Effector memory CD4-positive, alpha-beta T cell (primary cell): ENCODE results near the gene NPAS1.
"Not testable (repeated sequence)": the region's sequence is repeated elsewhere in the genome, so short reads cannot be mapped to it uniquely, and the experiment has no call there.

Experiments
- DNase-seq, 3 donors: peaks; one replicate each; pipeline ENCODE4 v3.0.0-alpha.2; 2020
- H3K27ac ChIP-seq: 2 replicates; pipeline ENCODE4 v1.7.0; 2013; ENCODE audit warnings: mild to moderate bottlenecking, low read length, moderate library complexity; ENCODE audit not compliant: insufficient read depth, poor library complexity, severe bottlenecking
- H3K27me3 ChIP-seq: replicated peaks from 2 replicates; pipeline ENCODE4 v1.7.0; 2013; ENCODE audit warnings: mild to moderate bottlenecking, low read length; ENCODE audit not compliant: insufficient read depth, control insufficient read depth, poor library complexity, severe bottlenecking
- H3K36me3 ChIP-seq: 2 replicates; pipeline ENCODE4 v1.7.0; 2013; ENCODE audit warnings: mild to moderate bottlenecking, low read length, moderate library complexity; ENCODE audit not compliant: control insufficient read depth, insufficient read depth
- H3K4me1 ChIP-seq: 2 replicates; pipeline ENCODE4 v1.7.0; 2013; ENCODE audit warnings: low read length, mild to moderate bottlenecking; ENCODE audit not compliant: control insufficient read depth, insufficient read depth, poor library complexity, severe bottlenecking
- H3K4me3 ChIP-seq: 2 replicates; pipeline ENCODE4 v1.7.0; 2013; ENCODE audit warnings: low read length, low read depth, mild to moderate bottlenecking; ENCODE audit not compliant: insufficient read depth, poor library complexity, severe bottlenecking
- H3K9me3 ChIP-seq: 2 replicates; pipeline ENCODE4 v1.7.0; 2013; ENCODE audit warnings: mild to moderate bottlenecking, low read length, moderate library complexity; ENCODE audit not compliant: control insufficient read depth

Gene NPAS1

DNA sequence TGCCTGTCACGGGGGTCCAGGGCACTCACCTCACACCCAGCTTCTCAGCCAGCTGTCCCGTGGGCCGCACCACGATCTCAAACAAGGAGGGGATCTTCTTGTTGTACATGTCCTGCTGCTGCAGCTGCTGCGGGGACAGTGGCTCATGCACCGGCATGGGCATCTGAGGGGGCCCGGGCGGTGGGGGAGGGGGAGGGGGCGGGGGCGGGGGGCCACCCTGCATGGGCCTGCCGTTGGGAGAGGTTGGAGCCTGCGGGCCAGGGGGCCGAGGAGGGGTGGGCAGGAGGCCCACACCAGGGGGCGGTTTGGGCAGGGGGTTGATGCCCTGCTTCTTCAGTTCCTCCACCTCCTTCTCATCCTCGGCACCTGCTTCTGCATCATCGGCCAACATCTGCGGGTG lies 52.7 kb downstream of the NPAS1 start:
- H3K4me3 ChIP-seq: no peak overlapping the region
- no peaks in the 10 kb centered on the region for H3K9me3 ChIP-seq
- no peaks in the 10 kb centered on the region for H3K27me3 ChIP-seq
- DNase-seq: no peak
- H3K36me3 ChIP-seq: peaks cover 77% of the 10 kb centered on the region
- H3K4me1 ChIP-seq: no peaks in the 10 kb centered on the region
- no peak overlapping the region for H3K27ac ChIP-seq

DNA sequence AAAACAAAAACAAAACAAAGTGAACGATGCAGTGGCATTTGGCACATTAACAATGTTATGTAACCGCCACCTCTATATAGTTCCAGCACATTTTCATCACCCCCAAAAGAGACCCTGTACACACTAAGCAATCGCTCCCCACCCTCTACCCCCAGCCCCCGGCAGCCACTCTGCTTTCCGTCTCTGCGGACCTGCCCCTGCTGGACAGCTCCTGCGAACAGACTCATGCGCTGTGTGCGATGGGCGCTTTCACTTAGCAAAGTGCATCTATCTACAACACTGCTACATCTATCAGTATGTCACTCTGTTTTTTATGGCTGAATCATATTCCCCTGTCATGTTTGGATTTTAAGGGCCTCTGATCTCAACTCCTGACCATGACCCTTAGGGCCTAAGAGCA lies 53.9 kb downstream of the NPAS1 start:
- H3K36me3 ChIP-seq: peaks cover 67% of the 10 kb centered on the region
- H3K4me3 ChIP-seq: no peak overlapping the region
- H3K4me1 ChIP-seq: no peaks in the 10 kb centered on the region
- no peaks in the 10 kb centered on the region for H3K9me3 ChIP-seq
- DNase-seq: no peak
- H3K27ac ChIP-seq: no peak overlapping the region
- no peaks in the 10 kb centered on the region for H3K27me3 ChIP-seq

DNA sequence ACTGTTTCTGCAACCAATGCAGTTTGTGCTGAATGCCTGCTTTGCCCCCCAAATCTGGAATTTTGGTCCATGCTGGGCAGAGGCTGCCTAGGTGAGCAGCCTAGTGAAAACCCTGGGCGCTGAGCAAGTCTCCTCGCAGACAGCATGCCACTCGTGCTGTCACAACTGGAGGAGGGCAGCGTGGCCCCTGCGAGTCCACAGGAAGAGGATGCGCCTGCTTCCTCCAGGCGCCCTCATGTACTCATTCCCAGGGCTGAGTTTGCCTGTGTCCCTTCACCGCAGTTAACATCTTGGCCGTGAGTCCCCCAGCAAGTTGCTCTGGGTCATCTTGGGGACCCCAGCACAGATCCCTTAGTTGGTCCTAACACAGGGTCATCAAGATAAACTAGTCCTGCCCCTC lies 55.0 kb downstream of the NPAS1 start:
- Histone ChIP-seq H3K27ac (no peak overlapping the region), H3K4me1 (no peaks in the 10 kb centered on the region), H3K27me3 (no peaks in the 10 kb centered on the region), H3K9me3 (no peaks in the 10 kb centered on the region), H3K36me3 (peaks cover 57% of the 10 kb centered on the region), H3K4me3 (no peak overlapping the region)
- DNase-seq: no peak

DNA sequence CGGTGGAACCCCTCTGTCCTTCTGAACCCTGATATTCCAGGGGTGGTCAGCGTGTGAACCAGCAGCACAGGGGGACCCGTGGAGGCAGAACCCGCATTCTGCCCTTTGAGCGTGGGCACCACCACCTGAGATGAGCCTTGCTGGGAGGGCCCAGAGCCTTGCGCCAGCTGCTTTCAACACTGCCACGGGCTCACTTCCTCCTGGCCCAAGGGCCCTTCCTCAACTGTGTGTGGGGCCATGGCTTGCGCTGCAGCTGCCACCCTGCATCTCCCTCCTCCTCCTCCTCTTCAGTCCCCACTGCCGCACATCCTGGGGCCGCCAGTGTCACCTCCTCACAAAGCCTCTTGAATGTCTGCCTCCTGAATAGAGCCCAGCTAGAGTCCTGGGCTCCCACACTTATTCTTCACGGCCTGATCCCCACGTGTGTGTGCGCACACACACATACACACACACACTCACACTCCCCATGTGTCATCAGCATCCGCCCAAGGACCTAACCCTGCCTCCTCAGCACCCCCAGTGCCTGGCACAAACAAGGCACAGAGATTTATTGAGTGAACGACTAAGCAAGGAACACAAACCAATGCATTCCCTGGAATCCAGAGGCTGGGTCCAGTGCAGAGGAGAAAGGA lies 55.7 kb downstream of the NPAS1 start:
- H3K4me3 ChIP-seq: no peak overlapping the region
- no peaks in the 10 kb centered on the region for H3K27me3 ChIP-seq
- no peaks in the 10 kb centered on the region for H3K9me3 ChIP-seq
- DNase-seq: no peak
- peaks cover 50% of the 10 kb centered on the region for H3K36me3 ChIP-seq
- H3K27ac ChIP-seq: no peak overlapping the region
- H3K4me1 ChIP-seq: no peaks in the 10 kb centered on the region

DNA sequence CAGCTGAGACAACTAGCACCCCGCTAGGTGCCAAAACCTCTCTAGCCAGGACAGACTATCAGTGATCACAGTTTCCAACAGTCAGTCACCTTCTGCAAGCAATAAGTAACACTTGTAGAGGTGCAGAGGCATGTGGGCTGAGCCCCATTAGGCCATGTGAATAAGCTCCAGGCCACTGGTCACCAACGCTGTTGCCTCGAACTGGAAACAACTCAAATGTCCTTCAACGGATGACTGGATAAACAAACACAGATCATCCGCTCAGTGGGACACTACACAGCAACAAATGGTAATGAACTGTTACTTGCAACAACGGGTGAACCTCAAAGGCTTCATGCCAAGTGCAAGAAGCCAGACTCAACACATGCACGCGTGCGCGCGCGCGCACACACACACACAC lies 56.3 kb downstream of the NPAS1 start:
- Histone ChIP-seq H3K36me3 (peaks cover 49% of the 10 kb centered on the region), H3K27me3 (no peaks in the 10 kb centered on the region), H3K4me1 (no peaks in the 10 kb centered on the region), H3K27ac (no peak overlapping the region), H3K9me3 (no peaks in the 10 kb centered on the region), H3K4me3 (no peak overlapping the region)
- DNase-seq: no peak

DNA sequence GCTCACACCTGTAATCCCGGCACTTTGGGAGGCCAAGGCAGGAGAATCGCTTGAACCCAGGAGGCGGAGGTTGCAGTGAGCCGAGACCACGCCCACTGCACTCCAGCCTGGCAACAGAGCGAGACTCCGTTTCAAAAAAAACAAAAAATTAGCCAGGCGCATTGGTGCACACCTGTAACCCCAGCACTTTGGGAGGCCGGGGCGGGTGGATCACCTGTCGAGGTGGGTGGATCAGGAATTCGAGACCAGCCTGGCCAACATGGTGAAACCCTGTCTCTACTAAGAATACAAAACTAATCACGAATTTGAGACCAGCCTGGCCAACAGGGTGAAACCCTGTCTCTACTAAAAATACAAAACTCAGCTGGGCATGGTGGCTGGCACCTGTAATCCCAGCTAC lies 58.7 kb downstream of the NPAS1 start:
- peaks cover 52% of the 10 kb centered on the region for H3K36me3 ChIP-seq
- not testable (repeated sequence) for H3K4me3 ChIP-seq, H3K4me1 ChIP-seq, DNase-seq, H3K27me3 ChIP-seq, H3K9me3 ChIP-seq, H3K27ac ChIP-seq

DNA sequence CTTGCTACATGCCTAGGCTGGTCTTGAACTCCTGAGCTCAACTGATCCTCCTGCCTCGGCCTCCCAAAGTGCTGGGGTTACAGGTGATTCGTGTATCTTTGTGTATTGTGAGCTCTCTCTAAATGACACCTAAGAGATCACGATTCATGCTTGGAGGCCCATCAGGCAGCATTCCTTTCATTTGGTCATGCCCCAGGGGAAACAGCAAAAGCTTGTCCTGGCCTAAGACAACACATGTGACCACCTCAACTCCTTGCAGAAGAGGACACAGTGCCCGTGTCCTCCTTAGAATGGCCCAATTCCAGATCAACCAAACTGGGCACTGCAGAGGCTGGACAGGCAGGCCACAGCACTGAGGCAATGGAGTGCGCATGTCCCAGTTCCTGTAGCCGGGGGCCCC lies 61.5 kb downstream of the NPAS1 start:
- H3K36me3 ChIP-seq: peaks cover 56% of the 10 kb centered on the region
- no peak overlapping the region for H3K27ac ChIP-seq
- no peak for DNase-seq
- no peaks in the 10 kb centered on the region for H3K9me3 ChIP-seq
- H3K4me1 ChIP-seq: no peaks in the 10 kb centered on the region
- H3K27me3 ChIP-seq: no peaks in the 10 kb centered on the region
- no peak overlapping the region for H3K4me3 ChIP-seq

DNA sequence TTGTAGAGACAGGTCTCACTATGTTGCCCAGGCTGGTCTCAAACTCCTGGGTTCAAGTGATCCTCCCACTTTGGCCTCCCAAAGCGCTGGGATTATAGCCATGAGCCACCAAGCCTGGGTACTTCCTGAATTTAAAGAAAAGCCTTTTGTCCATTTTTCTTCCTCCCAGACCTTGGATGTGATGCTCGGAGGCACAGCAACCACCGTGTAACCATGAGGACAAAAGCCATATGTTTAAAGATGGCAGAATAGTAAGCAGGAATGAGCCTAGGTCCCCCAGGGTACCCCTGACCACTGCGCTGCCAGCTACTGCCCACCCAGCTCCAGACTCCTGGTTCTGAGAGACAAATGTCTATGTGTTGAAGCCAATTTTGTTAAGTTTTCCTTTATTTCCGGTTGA lies 62.9 kb downstream of the NPAS1 start:
- Histone ChIP-seq H3K9me3 (no peaks in the 10 kb centered on the region), H3K36me3 (peaks cover 63% of the 10 kb centered on the region), H3K27me3 (no peaks in the 10 kb centered on the region)

DNA sequence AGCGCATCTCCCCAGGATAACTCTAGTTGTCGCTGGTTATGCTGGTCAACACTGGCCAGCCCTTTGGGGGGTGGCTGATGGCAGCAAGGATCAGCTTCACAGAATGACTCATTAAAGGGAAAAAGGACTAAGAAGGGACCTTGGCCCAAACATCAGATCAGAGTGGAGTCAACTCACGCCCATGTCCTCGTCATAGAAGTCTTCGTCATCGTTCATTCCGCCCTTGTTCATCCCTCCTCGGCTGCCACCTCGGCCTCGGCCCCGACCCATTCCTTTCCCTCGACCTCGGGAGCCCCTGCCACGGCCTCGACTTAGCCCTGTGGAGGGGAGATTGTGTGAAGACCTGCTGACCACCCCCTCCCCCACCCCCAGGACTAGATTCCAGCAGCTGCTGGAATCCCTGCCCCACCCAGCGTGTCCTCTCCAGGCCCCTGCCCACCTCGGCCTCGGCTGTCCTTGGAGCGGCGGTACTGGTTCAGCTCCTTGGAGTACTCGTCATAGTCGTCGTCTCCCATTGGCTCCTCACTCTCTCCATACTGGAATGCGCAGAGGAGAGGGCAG lies 65.3 kb downstream of the NPAS1 start:
- H3K36me3 ChIP-seq: peaks cover 80% of the 10 kb centered on the region
- H3K27ac ChIP-seq: no peak overlapping the region
- no peaks in the 10 kb centered on the region for H3K27me3 ChIP-seq
- H3K9me3 ChIP-seq: no peaks in the 10 kb centered on the region
- DNase-seq: no peak
- no peaks in the 10 kb centered on the region for H3K4me1 ChIP-seq
- H3K4me3 ChIP-seq: no peak overlapping the region

More for the DNA sequence above, 62.9 kb downstream of the NPAS1 start:
- Histone ChIP-seq H3K27ac (no peak overlapping the region), H3K4me1 (no peaks in the 10 kb centered on the region), H3K4me3 (no peak overlapping the region)
- DNase-seq: no peak

DNA sequence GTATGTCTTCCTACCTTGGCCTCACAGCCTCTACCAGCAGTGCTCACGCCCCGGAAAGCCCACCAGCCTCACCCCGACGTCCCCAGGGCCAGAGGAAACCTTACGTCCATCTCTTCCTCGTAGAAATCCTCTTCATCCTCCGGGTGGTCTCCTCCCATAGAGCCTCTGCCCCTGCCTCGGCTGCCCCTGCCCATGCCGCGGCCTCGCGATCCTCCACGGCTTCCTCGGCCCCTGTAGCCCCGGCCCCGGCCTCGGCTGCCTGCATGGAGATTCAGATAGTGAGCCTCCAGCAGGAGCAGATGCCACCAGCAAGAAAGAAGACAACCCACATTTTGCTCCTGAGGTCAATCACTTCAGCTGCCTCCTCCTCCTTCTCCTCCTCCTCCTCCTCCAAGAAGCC lies 66.6 kb downstream of the NPAS1 start:
- Histone ChIP-seq H3K36me3 (peaks cover 82% of the 10 kb centered on the region), H3K27me3 (no peaks in the 10 kb centered on the region), H3K27ac (no peak overlapping the region), H3K4me3 (no peak overlapping the region), H3K4me1 (no peaks in the 10 kb centered on the region), H3K9me3 (no peaks in the 10 kb centered on the region)
- no peak for DNase-seq
